ENCODE measurements around the gene OR10A2.
"Not testable (repeated sequence)": the region's sequence is repeated elsewhere in the genome, so short reads cannot be mapped to it uniquely, and the experiment has no call there.

The OR10A2 gene

DNA sequence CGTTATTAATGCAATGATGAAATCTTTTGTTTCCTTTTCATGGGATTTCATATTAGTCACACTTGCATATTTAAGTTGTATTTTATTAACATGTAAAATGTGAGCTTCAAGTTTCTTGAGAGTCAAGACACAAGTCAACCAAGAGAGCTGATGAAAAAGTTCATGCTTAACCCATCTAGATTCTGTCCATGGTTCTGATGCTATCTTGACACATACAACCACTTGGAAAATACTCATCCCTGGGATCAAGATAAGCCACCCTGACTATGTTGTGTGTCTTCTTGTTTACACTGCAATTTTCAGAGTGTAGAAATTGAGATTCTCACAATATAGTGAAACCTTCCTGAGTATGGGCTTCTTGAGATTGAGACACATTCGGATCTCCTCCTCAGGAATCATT, 12.9 kb downstream of the OR10A2 start:
- no peak overlapping the region for H3K9ac ChIP-seq
- H3K4me2 ChIP-seq, result no peak overlapping the region
- H4K20me1 ChIP-seq, result no peaks in the 10 kb centered on the region
- TF ChIP-seq Cebpa-rat (IDR thresholded peaks at IDR 0.05), result no peak
- H3K4me3 ChIP-seq, result no peak overlapping the region
- no peaks in the 10 kb centered on the region for H3K27me3 ChIP-seq
- no peaks in the 10 kb centered on the region for H3K36me3 ChIP-seq
- peaks cover 0 to 10% (median 7%) of the 10 kb centered on the region in 11 experiments; a peak in 9 of 22 replicates for H3K9me3 ChIP-seq (replicated peaks in 1 of 11)
- no peak overlapping the region for H3K27ac ChIP-seq
- H3K4me1 ChIP-seq, result no peaks in the 10 kb centered on the region

DNA sequence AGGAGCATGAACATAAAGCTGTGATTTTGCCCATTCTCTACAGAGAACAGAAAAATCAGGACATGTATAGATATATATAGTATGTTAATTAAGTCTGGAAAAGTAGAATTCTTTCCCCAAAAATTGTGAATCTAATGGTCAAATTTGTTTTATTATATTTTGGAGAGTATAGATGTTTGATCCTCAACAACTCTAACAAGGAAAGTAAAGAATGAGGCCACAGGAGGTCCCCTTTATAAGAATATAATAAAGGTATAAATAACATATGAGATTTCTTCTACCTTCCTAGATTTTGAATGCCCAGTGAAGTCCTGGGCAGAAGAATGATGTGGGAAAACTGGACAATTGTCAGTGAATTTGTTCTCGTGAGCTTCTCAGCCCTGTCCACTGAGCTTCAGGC, 13.5 kb downstream of the OR10A2 start, which contains the start of gene OR10A4:
Gene OR10A4, plus strand, starts transcription at position 301 of the 400 bp plus-strand sequence. Its CDS starts 23 bp downstream, at position 324.
- H3K4me2 ChIP-seq, result no peak within 1 kb of the TSS
- no peak for TF ChIP-seq Cebpa-rat (IDR thresholded peaks at IDR 0.05)

DNA sequence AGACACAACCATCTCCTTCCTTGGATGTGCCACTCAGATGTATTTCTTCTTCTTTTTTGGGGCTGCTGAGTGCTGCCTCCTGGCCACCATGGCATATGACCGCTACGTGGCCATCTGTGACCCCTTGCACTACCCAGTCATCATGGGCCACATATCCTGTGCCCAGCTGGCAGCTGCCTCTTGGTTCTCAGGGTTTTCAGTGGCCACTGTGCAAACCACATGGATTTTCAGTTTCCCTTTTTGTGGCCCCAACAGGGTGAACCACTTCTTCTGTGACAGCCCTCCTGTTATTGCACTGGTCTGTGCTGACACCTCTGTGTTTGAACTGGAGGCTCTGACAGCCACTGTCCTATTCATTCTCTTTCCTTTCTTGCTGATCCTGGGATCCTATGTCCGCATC, 14.1 kb downstream of the OR10A2 start:
- H3K27ac ChIP-seq, result no peak overlapping the region
- H3K4me2 ChIP-seq, result no peak overlapping the region
- H3K27me3 ChIP-seq, result no peaks in the 10 kb centered on the region
- no peak for TF ChIP-seq Cebpa-rat (IDR thresholded peaks at IDR 0.05)
- H3K9ac ChIP-seq, result no peak overlapping the region
- no peaks in the 10 kb centered on the region for H3K4me1 ChIP-seq
- H4K20me1 ChIP-seq, result no peaks in the 10 kb centered on the region
- H3K36me3 ChIP-seq, result no peaks in the 10 kb centered on the region
- H3K9me3 ChIP-seq (replicated peaks in 1 of 11), result peaks cover 0 to 10% (median 7%) of the 10 kb centered on the region in 11 experiments; a peak in 9 of 22 replicates
- no peak overlapping the region for H3K4me3 ChIP-seq

More for the DNA sequence above, 13.5 kb downstream of the OR10A2 start, which contains the start of gene OR10A4:
- Histone ChIP-seq H3K4me3 (no peak within 1 kb of the TSS), H3K4me1 (no peaks in the 10 kb centered on the region), H3K9me3 (replicated peaks in 1 of 11) (peaks cover 0 to 10% (median 7%) of the 10 kb centered on the region in 11 experiments; a peak in 9 of 22 replicates), H3K27ac (no peak within 1 kb of the TSS), H3K9ac (no peak within 1 kb of the TSS), H3K36me3 (no peaks in the 10 kb centered on the region), H4K20me1 (no peaks in the 10 kb centered on the region), H3K27me3 (no peaks in the 10 kb centered on the region)

DNA sequence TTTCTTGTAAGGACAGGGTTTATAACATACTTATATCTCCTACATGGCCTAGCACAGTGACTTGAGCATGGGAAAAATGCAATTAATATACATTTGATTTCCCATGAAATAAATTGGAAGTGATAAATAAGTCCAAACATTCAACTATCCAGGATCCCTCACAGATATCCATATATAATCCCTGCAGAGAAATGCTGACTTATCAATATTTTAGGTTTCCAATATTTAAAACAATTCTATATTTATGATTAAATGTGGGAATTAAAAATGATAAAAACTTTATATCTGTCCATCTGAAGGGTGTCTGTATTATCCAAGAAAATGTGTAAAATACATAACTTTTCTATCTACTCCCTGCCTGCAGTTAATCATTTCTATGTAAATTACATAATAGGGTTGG, 19.9 kb downstream of the OR10A2 start:
- no peak overlapping the region for H3K4me3 ChIP-seq
- H3K4me1 ChIP-seq, result no peaks in the 10 kb centered on the region
- no peak overlapping the region for H3K9ac ChIP-seq
- H3K4me2 ChIP-seq, result no peak overlapping the region
- TF ChIP-seq Cebpa-rat (IDR thresholded peaks at IDR 0.05), result no peak
- no peaks in the 10 kb centered on the region for H4K20me1 ChIP-seq
- peaks cover 0 to 3% (median 0%) of the 10 kb centered on the region in 11 experiments; a peak in 1 of 22 replicates for H3K9me3 ChIP-seq (replicated peaks in 1 of 11)
- no peak overlapping the region for H3K27ac ChIP-seq
- no peaks in the 10 kb centered on the region for H3K36me3 ChIP-seq
- no peaks in the 10 kb centered on the region for H3K27me3 ChIP-seq

DNA sequence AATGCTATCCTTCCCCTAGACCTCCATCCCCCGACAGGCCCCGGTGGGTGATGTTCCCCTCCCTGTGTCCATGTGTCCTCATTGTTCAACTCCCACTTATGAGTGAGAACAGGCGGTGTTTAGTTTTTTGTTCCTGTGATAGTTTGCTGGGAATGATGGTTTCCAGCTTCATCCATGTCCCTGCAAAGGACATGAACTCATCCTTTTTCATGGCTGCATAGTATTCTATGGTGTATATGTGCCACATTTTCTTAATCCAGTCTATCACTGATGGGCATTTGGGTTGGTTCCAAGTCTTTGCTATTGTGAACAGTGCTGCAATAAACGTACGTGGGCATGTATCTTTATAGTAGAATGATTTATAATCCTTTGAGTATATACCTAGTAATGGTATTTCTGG, 24.9 kb downstream of the OR10A2 start:
- H3K27ac ChIP-seq, result not testable (repeated sequence)

DNA sequence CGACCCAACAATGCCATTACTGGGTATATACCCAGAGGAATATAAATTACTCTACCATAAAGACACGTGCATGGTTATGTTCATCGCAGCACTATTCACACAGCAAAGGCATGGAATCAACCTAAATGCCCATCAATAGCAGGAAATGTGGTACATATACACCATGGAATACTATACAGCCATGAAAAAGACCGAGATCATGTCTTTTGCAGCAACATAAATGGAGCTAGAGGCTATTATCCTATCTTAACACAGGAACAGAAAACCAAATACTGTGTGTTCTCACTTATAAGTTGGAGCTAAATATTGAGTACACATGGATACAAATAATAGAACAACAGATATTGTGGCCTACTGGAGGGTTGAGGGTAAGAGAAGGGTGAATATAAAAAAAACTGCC, 26.0 kb downstream of the OR10A2 start:
- Histone ChIP-seq H3K27me3 (no peaks in the 10 kb centered on the region), H3K9me3 (replicated peaks in 1 of 11) (peaks cover 0 to 13% (median 6%) of the 10 kb centered on the region in 11 experiments; a peak in 13 of 22 replicates), H3K27ac (no peak overlapping the region), H3K4me1 (no peaks in the 10 kb centered on the region), H3K36me3 (no peaks in the 10 kb centered on the region), H3K4me3 (no peak overlapping the region), H4K20me1 (no peaks in the 10 kb centered on the region), H3K4me2 (no peak overlapping the region), H3K9ac (no peak overlapping the region)
- TF ChIP-seq Cebpa-rat (IDR thresholded peaks at IDR 0.05), result no peak

More for the DNA sequence above, 24.9 kb downstream of the OR10A2 start:
- H3K27me3 ChIP-seq, H3K4me1 ChIP-seq, H3K9ac ChIP-seq, H4K20me1 ChIP-seq, H3K4me2 ChIP-seq, H3K36me3 ChIP-seq, H3K4me3 ChIP-seq: not testable (repeated sequence)
- peaks cover 0 to 13% (median 6%) of the 10 kb centered on the region in 11 experiments; a peak in 13 of 22 replicates for H3K9me3 ChIP-seq (replicated peaks in 1 of 11)

DNA sequence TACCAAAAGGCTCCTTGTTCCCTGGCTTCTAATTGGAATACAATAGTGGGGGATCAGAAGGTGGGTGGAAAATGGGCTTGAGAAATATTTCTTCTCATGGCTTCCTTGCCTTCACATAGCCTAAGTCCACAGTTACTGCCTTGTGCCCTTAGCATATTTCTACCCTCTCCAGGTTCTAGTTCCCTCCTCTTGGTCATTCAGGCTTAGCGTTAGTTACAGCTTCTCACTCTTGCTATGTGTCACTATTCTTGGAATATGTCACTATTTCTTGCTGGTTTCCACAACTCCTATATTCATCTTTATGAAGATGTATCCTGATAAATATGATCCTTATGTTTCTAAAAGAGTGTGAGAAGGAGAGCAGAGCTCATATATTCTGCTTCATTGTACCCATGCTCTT, 27.0 kb downstream of the OR10A2 start:
- no peaks in the 10 kb centered on the region for H4K20me1 ChIP-seq
- no peak for TF ChIP-seq Cebpa-rat (IDR thresholded peaks at IDR 0.05)
- no peaks in the 10 kb centered on the region for H3K27me3 ChIP-seq
- no peak overlapping the region for H3K4me2 ChIP-seq
- peaks cover 0 to 13% (median 6%) of the 10 kb centered on the region in 11 experiments; a peak in 13 of 22 replicates for H3K9me3 ChIP-seq (replicated peaks in 1 of 11)
- no peaks in the 10 kb centered on the region for H3K4me1 ChIP-seq
- H3K9ac ChIP-seq, result no peak overlapping the region
- no peak overlapping the region for H3K4me3 ChIP-seq
- H3K36me3 ChIP-seq, result no peaks in the 10 kb centered on the region
- no peak overlapping the region for H3K27ac ChIP-seq

DNA sequence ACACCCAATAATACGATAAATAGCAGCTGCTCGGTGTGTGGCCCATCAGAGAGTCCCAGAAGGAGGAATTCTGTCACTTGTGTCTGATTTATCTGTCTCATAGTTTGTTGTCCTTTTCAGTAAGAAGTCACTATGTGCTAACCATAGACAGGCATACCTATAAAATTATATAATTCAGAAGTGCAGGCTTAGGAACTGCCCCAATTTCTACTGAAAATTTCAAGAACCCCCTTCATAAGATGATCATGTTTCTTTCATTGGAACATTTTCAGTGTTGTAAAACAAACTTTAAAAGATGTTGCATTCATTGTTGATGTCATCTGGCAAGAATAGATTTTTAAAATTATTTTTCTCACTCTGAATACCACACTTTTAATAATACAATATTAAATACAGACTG, 29.5 kb downstream of the OR10A2 start, which contains the start of gene OR2D2:
Gene OR2D2, minus strand, starts transcription at position 101 of the 400 bp plus-strand sequence. Its CDS starts 0 bp downstream, at position 101.
- no peaks in the 10 kb centered on the region for H3K36me3 ChIP-seq
- TF ChIP-seq Cebpa-rat (IDR thresholded peaks at IDR 0.05), result no peak
- H3K4me1 ChIP-seq, result no peaks in the 10 kb centered on the region
- H3K27ac ChIP-seq, result no peak within 1 kb of the TSS
- H3K4me2 ChIP-seq, result no peak within 1 kb of the TSS
- H4K20me1 ChIP-seq, result no peaks in the 10 kb centered on the region
- H3K9ac ChIP-seq, result no peak within 1 kb of the TSS
- no peak within 1 kb of the TSS for H3K4me3 ChIP-seq
- H3K27me3 ChIP-seq, result no peaks in the 10 kb centered on the region
- peaks cover 0 to 13% (median 6%) of the 10 kb centered on the region in 11 experiments; a peak in 13 of 22 replicates for H3K9me3 ChIP-seq (replicated peaks in 1 of 11)

DNA sequence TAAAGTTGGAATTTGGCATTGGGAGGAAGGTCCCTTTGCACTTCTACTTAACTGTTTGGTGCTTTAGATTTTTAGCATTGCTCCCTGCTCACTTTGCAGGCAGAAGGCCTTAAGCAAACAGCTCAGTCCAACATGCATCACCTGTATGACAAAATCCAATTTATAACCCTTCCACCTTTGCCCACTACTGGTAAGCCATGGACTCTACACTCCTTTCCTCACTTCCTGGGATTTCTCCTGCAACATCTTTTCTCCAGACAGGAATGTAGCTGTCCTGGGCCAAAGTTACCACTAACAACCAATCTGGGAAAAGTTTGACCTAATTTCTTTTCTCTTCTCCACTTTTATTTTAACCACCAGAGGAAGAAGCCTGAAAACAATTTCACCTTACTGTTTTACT, 31.2 kb downstream of the OR10A2 start:
- no peaks in the 10 kb centered on the region for H3K36me3 ChIP-seq
- H3K27me3 ChIP-seq, result no peaks in the 10 kb centered on the region
- no peak overlapping the region for H3K27ac ChIP-seq
- H3K9ac ChIP-seq, result no peak overlapping the region
- no peak overlapping the region for H3K4me2 ChIP-seq
- no peaks in the 10 kb centered on the region for H3K4me1 ChIP-seq
- H3K4me3 ChIP-seq, result no peak overlapping the region
- no peak for TF ChIP-seq Cebpa-rat (IDR thresholded peaks at IDR 0.05)
- H4K20me1 ChIP-seq, result no peaks in the 10 kb centered on the region
- peaks cover 0 to 2% (median 0%) of the 10 kb centered on the region in 11 experiments; a peak in 2 of 22 replicates for H3K9me3 ChIP-seq (replicated peaks in 1 of 11)

DNA sequence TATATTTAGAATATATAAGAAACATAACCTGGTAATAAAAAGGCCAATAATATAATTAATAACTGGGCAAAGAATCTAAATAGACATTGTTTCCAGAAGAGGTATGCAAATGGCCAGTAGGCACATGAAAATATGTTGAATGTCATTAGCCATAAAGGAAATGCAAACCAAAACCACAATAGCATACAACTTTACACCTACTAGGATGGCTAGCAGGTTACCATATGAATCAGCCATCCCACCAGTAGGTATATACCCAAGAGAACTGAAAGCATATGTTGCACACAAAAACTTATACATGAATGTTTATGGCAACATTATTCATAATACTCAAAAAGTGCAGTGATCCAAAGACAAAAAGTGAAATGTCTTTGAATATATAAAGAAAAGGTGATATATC, 32.2 kb downstream of the OR10A2 start:
- Histone ChIP-seq H3K4me3 (no peak overlapping the region), H3K9me3 (replicated peaks in 1 of 11) (no peaks in the 10 kb centered on the region), H3K4me1 (no peaks in the 10 kb centered on the region), H3K27me3 (no peaks in the 10 kb centered on the region), H3K4me2 (no peak overlapping the region), H3K36me3 (no peaks in the 10 kb centered on the region), H3K27ac (no peak overlapping the region), H4K20me1 (no peaks in the 10 kb centered on the region), H3K9ac (no peak overlapping the region)
- no peak for TF ChIP-seq Cebpa-rat (IDR thresholded peaks at IDR 0.05)

Data from BLaER1 treated with 17β-estradiol and CSF1 and Interleukin-3, amounts not matched to agents 10 nM and 100 nM (cell line).